HG03521 (cell line): ENCODE results near the gene PICALM.
"Not testable (repeated sequence)": the region's sequence is repeated elsewhere in the genome, so short reads cannot be mapped to it uniquely, and the experiment has no call there.

Experiments used
- ATAC-seq: cut with Tn5 transposase; IDR thresholded peaks from one replicate; pipeline ENCODE4 v1.9.1; 2021; ENCODE audit warnings: mild to moderate bottlenecking, moderate library complexity; ENCODE audit not compliant: unreplicated experiment

PICALM gene

DNA sequence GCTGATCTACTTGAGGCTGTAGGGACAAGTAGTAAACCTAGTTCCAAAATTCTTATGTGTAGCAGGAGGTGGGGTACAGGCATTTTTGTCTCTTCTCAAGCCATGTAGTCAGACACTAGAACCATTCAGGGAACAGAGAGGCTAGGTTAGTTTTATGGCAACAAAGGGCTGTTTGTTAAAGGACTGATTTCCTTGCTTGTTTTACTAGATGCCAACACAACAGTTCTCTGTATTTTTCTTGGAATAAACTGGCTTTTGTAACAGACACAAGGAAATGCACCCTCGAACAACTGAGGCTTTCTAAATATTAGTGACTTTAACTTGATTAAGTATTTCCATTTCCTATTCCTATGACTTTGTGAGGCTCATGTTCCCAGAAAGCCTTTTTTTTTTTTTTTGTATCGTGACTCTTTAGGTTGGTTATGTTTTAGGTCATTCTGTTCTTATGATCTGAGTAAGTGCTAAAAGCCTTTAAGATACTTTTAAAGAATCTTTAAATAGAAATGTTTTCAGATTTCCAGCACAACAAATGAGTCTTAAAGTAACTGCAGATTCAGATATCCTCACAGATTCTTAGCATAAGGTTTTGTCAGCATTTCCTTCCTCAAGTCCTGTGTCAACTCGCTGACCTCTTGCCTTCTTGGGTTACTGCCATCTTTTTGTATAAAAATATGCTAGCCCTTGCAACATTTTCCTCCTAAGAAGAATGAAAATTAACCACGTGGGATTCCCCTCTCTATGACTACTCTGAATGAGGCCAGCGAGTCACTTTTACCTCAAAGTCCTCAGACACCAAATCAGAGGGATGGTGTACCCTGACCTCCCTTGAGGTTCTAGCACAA is 121.2 kb downstream of the PICALM start:
- peak; percentile 33 for ATAC-seq

DNA sequence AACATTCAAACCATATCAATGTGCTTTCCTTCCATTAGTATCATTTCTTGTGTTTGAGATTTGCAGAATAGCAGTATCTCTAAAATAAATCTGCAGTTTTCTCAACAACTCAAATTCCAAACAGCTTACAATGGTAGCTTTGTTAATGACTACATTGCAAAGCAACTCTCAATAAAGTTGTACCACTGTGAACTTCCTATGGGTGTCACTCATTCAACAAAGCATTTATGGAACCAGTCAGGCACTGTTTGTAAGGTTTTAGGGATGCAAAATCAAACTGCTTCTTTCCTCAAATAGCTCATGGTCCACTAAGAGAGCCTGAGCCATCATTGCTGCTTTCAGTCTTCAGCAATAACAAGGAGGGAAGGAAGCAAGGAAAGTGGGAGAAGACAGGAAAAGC is 122.7 kb downstream of the PICALM start:
- ATAC-seq: no peak

DNA sequence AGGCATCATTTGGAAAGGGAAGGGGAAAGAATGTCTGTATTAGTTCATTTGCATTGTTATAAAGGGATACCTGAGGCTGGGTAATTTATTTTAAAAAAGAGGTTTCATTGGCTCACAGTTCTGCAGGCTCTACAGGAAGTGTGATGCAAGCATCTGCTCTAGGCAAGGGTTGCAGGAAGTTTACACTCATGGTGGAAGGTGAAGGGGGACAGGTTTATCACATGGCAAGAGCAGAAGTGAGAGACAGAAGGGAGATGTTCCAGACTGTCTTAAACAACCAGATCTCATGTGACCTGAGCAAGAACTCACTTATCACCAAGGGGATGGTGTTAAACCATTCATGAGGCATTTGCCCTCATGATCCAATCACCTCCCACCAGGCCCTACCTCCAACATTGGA is 123.1 kb downstream of the PICALM start:
- no peak for ATAC-seq

DNA sequence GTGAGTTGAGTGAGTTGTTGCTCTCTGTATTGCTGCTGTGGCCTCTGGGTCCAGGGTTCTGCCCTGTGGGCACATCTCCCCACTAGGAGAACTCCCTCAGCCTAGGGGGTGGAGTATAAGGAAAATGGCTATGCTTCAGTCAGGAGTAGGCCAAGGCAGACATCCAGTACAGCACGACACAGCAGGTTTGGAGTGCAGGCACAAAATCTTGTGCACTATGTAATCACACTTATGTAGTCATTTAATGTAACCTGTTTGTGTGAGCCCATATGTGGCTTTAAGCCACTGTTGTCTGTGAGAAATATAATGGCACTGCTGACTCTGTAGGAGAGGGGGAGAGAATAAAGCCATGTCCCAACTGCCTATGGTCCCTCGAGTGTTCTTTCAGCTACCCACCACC is 123.6 kb downstream of the PICALM start:
- ATAC-seq: no peak

DNA sequence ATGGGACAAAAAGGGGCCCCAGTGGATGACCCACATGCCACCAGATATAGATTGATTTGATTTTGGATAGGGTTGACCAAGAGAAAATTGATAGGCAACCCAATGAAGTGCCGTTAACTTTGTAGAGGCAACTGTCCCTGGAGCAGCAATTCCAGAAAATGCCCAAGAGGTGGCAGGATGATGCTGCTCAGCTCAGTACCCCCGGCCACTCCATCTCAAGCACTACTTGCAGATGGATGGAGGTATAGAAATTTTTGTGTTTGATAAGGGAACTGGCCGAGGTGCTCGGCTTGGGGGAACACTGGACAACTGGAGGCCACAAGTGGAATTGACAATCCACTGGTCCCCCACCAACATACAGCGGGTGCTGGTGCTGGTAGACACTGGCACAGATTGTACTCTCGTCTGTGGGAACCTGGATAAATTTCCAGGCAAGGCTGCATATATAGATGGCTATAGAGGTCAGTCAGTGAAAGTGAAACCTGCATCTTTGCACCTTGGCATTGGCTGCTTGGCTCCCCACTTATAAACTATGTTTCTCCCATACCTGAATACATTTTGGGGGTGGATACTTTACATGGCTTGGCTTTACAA is 127.4 kb downstream of the PICALM start:
- peak; percentile 52 for ATAC-seq

DNA sequence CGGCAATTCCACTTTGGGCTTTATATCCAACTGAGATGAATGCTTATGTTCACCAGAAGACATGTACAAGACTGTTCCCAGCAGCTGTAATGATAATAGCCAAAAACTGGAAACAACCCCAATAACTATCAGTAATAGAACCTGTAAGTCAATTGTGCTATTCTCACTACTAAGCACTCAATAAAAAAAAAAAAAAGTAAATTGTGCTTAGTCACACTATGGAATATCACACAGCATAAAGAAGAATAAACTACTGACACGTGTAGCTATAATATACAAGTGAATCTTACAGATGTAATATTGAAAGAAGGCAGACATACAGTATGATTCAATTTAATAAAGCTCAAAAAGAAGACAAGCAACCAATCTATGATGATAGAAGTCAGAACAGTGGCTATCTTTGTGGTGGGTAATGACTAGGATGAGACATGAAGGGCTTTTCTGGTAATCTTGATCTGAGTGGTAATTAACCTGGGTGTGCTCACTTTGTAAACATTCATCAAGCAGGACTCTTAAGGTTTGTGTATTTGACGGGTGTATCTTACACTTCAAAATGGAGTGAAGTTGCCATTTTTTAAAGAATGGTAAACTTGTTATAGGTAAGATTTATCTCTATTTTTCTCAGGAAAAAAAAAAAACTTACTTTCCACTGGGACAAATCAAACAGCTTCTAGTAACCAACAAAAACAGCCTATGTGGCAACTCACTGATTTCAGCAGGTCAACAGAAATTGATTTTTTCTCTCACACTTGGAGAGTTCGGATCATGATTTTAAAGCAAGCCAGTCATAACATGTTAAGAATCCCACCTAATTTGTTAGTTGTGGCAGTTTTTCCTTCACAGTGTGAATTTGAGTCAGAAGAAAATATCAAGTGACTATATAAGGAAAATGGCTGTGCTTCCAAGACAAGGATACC is 129.5 kb downstream of the PICALM start:
- no peak for ATAC-seq

DNA sequence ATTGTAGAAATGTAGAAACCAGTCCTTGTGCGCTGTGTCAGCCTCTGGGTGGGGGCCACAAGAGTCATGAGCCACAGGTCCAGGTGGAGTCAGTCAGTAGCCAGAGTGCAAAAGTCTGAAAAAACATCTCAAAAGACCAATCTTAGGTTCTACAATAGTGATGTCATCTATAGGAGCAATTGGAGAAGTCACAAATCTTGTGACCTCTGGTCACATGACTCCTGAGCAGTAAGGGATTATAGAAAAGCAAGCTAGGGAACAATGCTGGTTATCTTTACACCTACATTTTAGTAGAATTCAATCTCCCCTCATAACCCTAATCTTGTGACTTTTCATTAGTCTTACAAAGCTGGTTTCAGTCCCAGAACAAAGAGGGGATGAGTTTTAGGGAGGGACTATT is 131.0 kb downstream of the PICALM start:
- ATAC-seq: no peak

DNA sequence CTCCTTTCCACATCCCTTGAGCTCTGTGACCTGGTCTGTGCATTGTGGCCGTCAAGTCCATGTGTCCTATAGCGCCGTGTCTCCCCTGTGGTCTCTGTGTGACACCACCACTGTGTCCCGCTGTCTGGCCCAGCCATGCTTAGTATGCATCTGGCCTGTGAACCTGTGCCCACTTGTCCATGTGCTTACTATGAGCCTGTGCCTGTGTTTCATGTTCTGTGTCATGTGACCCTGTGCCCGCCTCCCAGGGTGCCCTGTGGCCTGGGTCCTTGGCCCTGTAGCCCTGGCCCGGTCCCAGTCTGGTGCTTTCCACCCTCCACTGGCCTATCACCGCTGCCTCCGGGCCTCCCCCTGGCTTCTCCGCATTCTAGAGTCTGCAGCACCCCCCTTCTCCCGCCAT is 133.1 kb downstream of the PICALM start:
- ATAC-seq: no peak

DNA sequence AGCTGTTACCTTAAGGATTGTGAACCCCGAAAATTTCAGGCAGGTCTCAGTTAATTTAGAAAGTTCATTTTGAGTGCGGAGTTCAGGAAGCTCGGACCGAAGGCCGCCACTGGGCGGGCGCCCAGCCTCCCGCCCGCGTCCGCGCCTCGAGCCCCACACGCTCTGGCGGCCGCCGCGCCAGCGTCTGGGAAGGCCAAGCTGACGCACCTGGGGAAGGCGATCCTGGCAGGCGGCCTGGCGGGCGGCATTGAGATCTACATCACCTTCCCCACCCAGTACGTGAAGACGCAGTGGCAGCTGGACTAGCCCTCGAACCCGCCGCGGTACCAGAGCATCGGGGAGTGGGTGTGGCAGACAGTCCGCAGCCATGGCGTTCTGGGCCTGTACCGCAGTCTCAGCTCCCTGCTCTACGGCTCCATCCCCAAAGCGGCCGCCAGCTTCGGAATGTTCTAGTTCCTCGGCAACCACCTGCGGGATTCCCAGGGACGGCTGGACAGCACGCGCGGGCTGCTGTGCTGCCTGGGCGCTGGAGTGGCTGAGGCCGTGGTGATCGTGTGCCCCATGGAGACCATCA is 134.2 kb downstream of the PICALM start:
- ATAC-seq: no peak

DNA sequence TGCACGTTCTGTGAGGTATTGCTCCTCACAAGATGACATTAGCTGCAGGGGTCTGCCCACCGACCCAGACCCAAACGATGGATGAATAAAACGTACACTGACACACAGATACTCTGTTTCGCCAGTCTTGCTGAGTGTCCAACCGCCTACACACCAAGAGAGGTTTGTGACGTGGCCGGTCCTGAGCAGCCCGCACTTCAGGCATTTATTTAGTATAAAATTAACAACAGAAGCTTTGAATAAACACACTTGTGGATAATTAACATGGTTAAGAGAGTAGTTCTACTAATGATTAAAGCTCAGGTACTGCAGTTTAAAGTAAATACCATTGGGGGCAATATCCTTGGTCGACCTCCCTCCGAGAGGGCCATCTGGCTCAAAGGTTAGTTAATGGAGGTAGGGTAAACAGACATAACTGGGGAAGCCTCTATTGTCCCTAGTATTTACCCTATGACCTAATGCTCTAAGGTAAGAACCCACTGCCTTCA is 138.0 kb downstream of the PICALM start:
- no peak for ATAC-seq

DNA sequence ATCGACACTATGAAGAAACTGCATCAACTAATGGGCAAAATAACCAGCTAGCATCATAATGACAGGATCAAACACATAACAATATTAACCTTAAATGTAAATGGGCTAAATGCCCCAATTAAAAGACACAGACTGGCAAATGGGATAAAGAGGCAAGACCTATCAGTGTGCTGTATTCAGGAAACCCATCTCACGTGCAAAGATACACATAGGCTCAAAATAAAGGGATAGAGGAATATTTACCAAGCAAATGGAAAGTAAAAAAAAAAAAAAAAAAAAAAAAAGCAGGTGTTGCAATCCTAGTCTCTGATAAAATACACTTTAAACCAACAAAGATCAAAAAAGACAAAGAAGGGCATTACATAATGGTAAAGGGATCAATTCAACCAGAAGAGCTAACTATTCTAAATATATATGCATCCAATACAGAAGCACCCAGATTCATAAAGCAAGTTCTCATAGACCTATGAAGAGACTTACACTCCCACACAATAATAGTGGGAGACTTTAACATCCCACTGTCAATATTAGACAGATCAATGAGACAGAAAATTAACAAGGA is 142.2 kb downstream of the PICALM start:
- ATAC-seq: not testable (repeated sequence)

DNA sequence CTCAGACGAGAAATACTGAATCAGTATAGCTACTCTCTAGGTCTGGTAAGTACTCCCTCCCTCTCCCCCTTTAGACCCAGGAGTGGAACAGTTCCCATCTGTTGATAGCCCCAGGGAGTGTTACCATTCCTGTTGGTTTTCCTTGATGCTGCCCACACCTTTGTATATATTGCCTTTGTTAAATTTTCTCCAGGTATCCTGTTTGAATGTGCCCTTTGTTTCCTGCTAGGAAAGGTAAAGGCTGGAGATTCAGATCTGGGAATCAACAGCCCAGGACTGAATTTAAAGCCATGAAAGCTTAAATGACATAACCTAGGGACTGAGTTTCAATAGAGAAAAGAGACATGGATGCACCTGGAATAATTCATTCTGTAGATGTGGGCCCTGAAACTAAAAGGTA is 145.4 kb downstream of the PICALM start:
- ATAC-seq: no peak

DNA sequence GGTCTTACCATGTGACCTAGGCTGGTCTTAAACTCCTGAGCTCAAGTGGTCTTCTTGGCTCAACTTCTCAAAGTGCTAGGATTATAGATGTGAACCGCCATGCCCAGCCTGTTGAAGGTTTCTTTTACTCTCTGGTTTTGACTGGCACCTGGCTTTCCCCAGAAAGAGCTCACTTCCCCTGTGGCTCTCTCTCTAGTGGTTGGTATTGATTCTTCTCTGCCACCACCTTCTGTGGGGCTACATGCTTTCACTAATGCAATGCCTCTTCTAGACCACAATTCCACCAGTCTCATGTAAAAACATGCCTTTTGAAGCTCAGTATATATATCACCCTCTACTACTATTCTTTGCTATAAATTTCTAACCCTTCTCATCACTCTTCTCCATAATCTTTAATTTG is 146.5 kb downstream of the PICALM start:
- no peak for ATAC-seq

DNA sequence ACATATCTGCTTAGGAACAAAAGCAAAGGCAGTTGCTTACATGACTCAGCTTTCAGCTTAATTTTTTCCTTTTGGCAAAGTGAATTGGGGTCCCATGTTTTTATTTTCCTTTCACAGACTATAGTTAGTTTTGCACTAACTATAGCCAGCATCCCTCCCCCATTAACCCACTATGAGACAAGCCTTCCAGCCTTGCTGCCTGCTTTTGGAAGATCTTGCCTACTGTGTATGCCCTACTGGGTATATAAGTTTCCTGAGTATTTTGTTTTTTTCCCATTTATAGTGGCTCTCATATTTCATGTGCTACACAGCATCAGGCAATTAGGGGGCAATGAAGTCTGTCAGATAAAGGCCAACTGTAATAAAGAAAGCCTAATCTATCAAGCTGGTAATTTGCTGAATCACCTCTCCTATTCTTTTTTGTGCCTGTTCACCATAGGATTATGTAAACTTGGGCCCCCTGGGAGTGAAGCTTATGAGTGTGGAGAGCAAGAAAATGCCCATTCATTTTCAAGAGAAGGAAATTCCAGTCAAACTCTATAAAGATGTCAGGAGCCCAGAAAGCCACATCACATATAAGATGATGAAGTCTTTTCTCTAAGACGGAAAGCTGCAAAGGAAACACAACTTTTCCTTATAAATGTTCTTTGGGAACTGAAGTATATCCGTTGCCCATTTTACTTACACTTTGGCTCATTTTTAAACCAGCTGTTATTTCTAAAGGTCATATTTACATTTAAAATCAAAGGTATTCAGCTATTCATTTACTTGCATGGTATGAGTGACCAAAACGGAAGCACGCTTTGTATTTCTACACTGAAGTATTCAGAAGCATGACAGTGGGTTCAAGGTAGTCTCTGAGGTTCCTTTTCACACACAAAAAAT is 149.7 kb downstream of the PICALM start:
- ATAC-seq: no peak

DNA sequence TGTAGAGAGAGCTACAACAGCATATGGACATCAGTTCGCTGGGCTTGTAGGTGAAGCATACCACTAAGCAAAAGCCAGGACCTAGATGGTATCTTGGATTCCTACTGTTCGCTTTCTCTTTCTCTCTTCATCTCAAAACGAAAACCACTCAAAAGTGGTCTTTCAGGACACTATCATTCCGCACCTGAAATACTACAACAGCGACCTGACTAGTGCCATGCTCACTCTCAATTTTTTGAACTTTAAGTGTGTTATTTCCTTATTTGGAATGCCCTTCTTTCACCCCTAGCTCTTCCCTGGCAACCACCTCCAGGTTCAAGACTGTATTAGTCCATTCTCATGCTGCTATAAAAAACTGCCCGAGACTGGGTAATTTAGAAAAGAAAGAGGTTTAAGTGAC is 154.5 kb downstream of the PICALM start:
- ATAC-seq: no peak

DNA sequence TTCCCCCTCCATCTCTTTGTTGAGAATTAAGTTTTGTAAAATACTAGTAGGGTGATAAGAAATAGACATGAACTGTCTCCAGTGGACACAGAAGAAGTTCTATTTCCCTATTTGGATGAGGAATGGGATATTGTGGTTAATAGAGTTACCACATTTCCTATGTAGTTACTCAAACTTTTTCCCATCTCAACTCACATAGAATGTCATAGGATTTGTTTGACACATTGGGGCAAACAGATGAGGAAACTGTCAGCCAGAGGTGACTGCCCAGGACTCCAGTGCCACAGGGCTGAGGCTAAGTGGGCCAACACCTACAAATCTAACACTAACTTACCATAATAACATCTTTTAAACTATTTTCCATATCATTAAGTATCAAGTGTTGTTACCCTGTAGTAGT is 155.4 kb downstream of the PICALM start:
- no peak for ATAC-seq

DNA sequence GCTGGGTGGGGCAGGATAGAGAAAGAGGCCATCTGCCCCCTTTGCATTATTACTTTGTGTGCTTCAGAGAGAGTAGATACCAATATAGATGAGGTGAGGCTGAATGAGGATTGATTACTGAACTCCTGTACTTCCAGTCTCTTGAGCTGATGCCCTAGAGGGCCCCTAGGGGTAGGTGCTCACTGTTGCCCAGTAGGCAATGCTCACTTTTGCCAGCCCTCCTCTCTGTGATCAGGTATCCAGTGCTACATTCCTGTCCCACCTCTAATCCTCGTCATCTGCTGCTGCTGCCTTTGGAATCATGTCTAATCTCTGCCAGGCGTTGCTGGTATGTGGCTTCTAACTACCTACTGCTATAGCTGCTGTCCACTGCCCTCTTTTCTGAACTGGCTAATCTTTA is 156.5 kb downstream of the PICALM start:
- no peak for ATAC-seq
